ENCODE measurements around the gene VAV2.

DNA sequence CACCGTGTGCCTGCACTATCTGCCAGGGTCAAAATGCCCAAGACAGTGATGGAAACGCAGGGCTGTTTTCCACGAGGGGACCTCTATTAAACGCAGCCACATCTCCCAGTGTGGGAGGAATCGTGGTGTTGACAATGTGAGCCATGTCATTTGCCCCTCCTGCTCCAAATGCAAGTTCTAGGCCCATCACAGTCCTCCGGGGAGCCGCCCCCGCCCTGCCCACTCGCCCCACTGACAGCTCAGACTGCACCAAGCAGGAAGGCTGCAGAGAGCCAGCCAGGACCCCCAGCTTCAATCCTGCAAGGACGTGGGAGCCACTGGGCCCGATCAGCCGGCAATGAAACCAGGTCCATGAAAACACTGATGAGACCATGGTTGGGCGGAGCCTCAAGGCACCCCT is 85.9 kb downstream of the VAV2 start:
- TF ChIP-seq CTCF (IDR thresholded peaks at IDR 0.05) (no peak), POLR2A (IDR thresholded peaks at IDR 0.05) (no peak)

Measured in uterus (tissue), 2 donors.